Panc1 (cell line): ENCODE results near the gene SLC22A17.

Source experiments
- CTCF ChIP-seq: fragments of 450-650 bp; IDR thresholded peaks from 2 replicates; pipeline ENCODE4 v1.5.1; 2017; ENCODE audit warnings: mild to moderate bottlenecking
- POLR2AphosphoS5 ChIP-seq: IDR thresholded peaks from 2 replicates; pipeline ENCODE4 v1.6.1; 2012; ENCODE audit warnings: mild to moderate bottlenecking, low read depth, low read length, moderate library complexity
- REST ChIP-seq, 2 experiments: IDR thresholded peaks; 2 replicates each; pipeline ENCODE4 v1.6.1; 2011 to 2012; ENCODE audit warnings: low read depth in 2 of 2, control low read depth in 1 of 2, low read length in 1 of 2, mild to moderate bottlenecking in 1 of 2, moderate library complexity in 1 of 2; ENCODE audit not compliant: insufficient read depth in 1 of 2
- SIN3A ChIP-seq: IDR thresholded peaks from 2 replicates; pipeline ENCODE4 v1.6.1; 2012; ENCODE audit warnings: low read depth, mild to moderate bottlenecking, low read length, moderate library complexity, borderline replicate concordance; ENCODE audit not compliant: insufficient read depth

- TF ChIP-seq CTCF (peak; percentile 58; the same call in 1 of the 2 replicates), POLR2AphosphoS5 (no peak), REST (IDR thresholded peaks at IDR 0.05; ENCODE audit: insufficient read depth in 1 of 2, low read depth in 2 of 2, low read length in 1 of 2) (no peak), SIN3A (no peak)
Measured at GRCh38 chr14:23380197-23380914, 27.7 kb upstream of the SLC22A17 start.
